HCT116 (cell line): ENCODE results near the gene CAPZB. TPM values are rescaled to one million over a fixed set of nuclear protein-coding genes. Genes with fewer than 3 reads are reported as not detected.

Source experiments
- ATAC-seq: fragments of 200-7000 bp; cut with Tn5 transposase; 2 replicates; pipeline ENCODE4 v1.9.1; 2020; ENCODE audit warnings: mild to moderate bottlenecking, moderate library complexity
- BruUV-seq: library from RNA; stranded (reverse); fragments of 400-500 nt; replicated peaks from 2 replicates; lab custom pipeline; 2021; lab: Mats Ljungman, UMichigan
- CTCF ChIA-PET: fragments of 300-600 bp; sonication (Branson Sonifier 250); formaldehyde crosslinking; loops from one replicate; lab custom pipeline; 2021; ENCODE audit warnings: antibody characterized with exemption; lab: Charles Lee
- POLR2A ChIA-PET: fragments of 300-600, 350-600 bp; sonication (Branson Sonifier 250); formaldehyde crosslinking; loops from one replicate; lab custom pipeline; 2021; ENCODE audit warnings: antibody characterized with exemption; lab: Charles Lee
- RAD21 ChIA-PET, 2 experiments: fragments of 300-600 bp; sonication (Branson Sonifier 250); formaldehyde crosslinking; loops; one replicate each; lab custom pipeline; 2023; ENCODE audit warnings: low total read pairs in 2 of 2; ENCODE audit not compliant: uncharacterized antibody in 2 of 2, unreplicated experiment in 2 of 2, low non-redundant PET in 1 of 2; lab: Charles Lee
- DNase-seq: peaks from one replicate; pipeline ENCODE4 v3.0.0-alpha.2; 2010; ENCODE audit warnings: low read depth, low spot score
- H2AFZ ChIP-seq: fragments of 200-600 bp; shearing (Covaris generic), sonication (generic); 2 replicates; pipeline ENCODE4 v1.6.1; 2017; ENCODE audit warnings: low read depth, mixed run types, mixed read lengths, antibody characterized with exemption, low read length; ENCODE audit not compliant: poor library complexity, severe bottlenecking
- H3K27ac ChIP-seq: 2 replicates; pipeline ENCODE4 v1.5.1; 2012; ENCODE audit warnings: low read depth, low read length
- H3K27me3 ChIP-seq: fragments of 200-600 bp; sonication (generic); 2 replicates; pipeline ENCODE4 v1.6.1; 2016; ENCODE audit warnings: mixed run types, low read length, mixed read lengths; ENCODE audit not compliant: insufficient read depth
- H3K36me3 ChIP-seq, 2 experiments: fragments of 200-500 bp in 1 of 2; fragments of 200-600 bp in 1 of 2; sonication (Bioruptor generic) in 1 of 2; sonication (generic) in 1 of 2; 2 replicates each; pipeline versions ENCODE4 v1.5.1 to v1.6.1; 2014 to 2016; ENCODE audit warnings: low read length in 2 of 2, inconsistent platforms in 1 of 2, mixed read lengths in 1 of 2, mixed run types in 1 of 2; ENCODE audit not compliant: insufficient read depth in 2 of 2, control insufficient read depth in 1 of 2
- H3K4me1 ChIP-seq, 2 experiments: fragments of 200-600 bp in 1 of 2; sonication (generic) in 1 of 2; 2 replicates each; pipeline versions ENCODE4 v1.5.1 to v1.6.1; 2012 to 2017; ENCODE audit warnings: low read length in 2 of 2, inconsistent platforms in 1 of 2, mild to moderate bottlenecking in 1 of 2, mixed read lengths in 1 of 2, mixed run types in 1 of 2, moderate library complexity in 1 of 2; ENCODE audit not compliant: insufficient read depth in 2 of 2, control insufficient read depth in 1 of 2
- H3K4me2 ChIP-seq: fragments of 200-600 bp; sonication (generic); 2 replicates; pipeline ENCODE4 v1.6.1; 2017; ENCODE audit warnings: mixed run types, low read length, mixed read lengths
- H3K4me3 ChIP-seq, 2 experiments: fragments of 200-600 bp in 1 of 2; sonication (generic) in 1 of 2; replicated peaks in 1 of 2; 2 replicates each; pipeline ENCODE4 v1.5.1; 2011 to 2016; ENCODE audit warnings: low read length in 2 of 2, control low read depth in 1 of 2, low read depth in 1 of 2, mild to moderate bottlenecking in 1 of 2, mixed read lengths in 1 of 2, mixed run types in 1 of 2
- H3K79me2 ChIP-seq: fragments of 200-600 bp; sonication (generic); 2 replicates; pipeline ENCODE4 v1.6.1; 2017; ENCODE audit warnings: mild to moderate bottlenecking, mixed run types, low read length, moderate library complexity, mixed read lengths; ENCODE audit not compliant: insufficient read depth
- H3K9ac ChIP-seq: fragments of 200-600 bp; sonication (generic); 2 replicates; pipeline ENCODE4 v1.6.1; 2016; ENCODE audit warnings: low read length, mixed read lengths
- H3K9me2 ChIP-seq: fragments of 200-600 bp; sonication (generic), shearing (Covaris generic); 2 replicates; pipeline ENCODE4 v1.6.1; 2017; ENCODE audit warnings: mixed run types, mild to moderate bottlenecking, moderate library complexity; ENCODE audit not compliant: insufficient read depth
- H3K9me3 ChIP-seq, 2 experiments: fragments of 200-500 bp in 1 of 2; fragments of 200-600 bp in 1 of 2; sonication (Bioruptor generic) in 1 of 2; sonication (generic) in 1 of 2; 2 replicates each; pipeline ENCODE4 v1.6.1; 2014 to 2017; ENCODE audit warnings: low read length in 2 of 2, mixed read lengths in 2 of 2, inconsistent platforms in 1 of 2, low read depth in 1 of 2, mild to moderate bottlenecking in 1 of 2, mixed run types in 1 of 2, moderate library complexity in 1 of 2; ENCODE audit not compliant: control insufficient read depth in 1 of 2, insufficient read depth in 1 of 2
- H4K20me1 ChIP-seq: fragments of 200-600 bp; sonication (generic), shearing (Covaris generic); 2 replicates; pipeline ENCODE4 v1.6.1; 2017; ENCODE audit warnings: mixed run types, mild to moderate bottlenecking, moderate library complexity; ENCODE audit not compliant: insufficient read depth
- CEBPB ChIP-seq: IDR thresholded peaks from 2 replicates; pipeline ENCODE4 v1.6.1; 2012; ENCODE audit warnings: low read depth
- ELF1 ChIP-seq: IDR thresholded peaks from 2 replicates; pipeline ENCODE4 v1.6.1; 2012; ENCODE audit warnings: low read depth, borderline replicate concordance
- EZH2 ChIP-seq: fragments of 200-600 bp; sonication (generic); IDR thresholded peaks from 2 replicates; pipeline ENCODE4 v1.6.1; 2017; ENCODE audit warnings: antibody characterized with exemption, mixed run types
- EZH2phosphoT487 ChIP-seq: fragments of 200-600 bp; IDR thresholded peaks from 2 replicates; pipeline ENCODE4 v1.6.1; 2018; ENCODE audit warnings: antibody characterized with exemption, borderline replicate concordance
- FOSL1 ChIP-seq: IDR thresholded peaks from 2 replicates; pipeline ENCODE4 v1.6.1; 2012; ENCODE audit warnings: low read depth
- POLR2A ChIP-seq: IDR thresholded peaks from 2 replicates; pipeline ENCODE4 v1.7.0; 2011; ENCODE audit warnings: borderline replicate concordance; ENCODE audit not compliant: insufficient read depth, insufficient read length; ENCODE audit errors: extremely low read depth
- RAD21 ChIP-seq: IDR thresholded peaks from 2 replicates; pipeline ENCODE4 v1.6.1; 2012; ENCODE audit warnings: low read depth, mild to moderate bottlenecking
- SIN3A ChIP-seq: IDR thresholded peaks from 2 replicates; pipeline ENCODE4 v1.6.1; 2012; ENCODE audit warnings: low read depth
- SP1 ChIP-seq: IDR thresholded peaks from 2 replicates; pipeline ENCODE4 v1.6.1; 2012; ENCODE audit warnings: low read depth
- SRF ChIP-seq: IDR thresholded peaks from 2 replicates; pipeline ENCODE4 v1.6.1; 2012; ENCODE audit warnings: low read depth
- TCF7L2 ChIP-seq: IDR thresholded peaks from 2 replicates; pipeline ENCODE4 v1.7.0; 2011; ENCODE audit warnings: borderline replicate concordance, inconsistent platforms; ENCODE audit not compliant: insufficient read depth, insufficient read length; ENCODE audit errors: extremely low read depth
- ZFX ChIP-seq: fragments of 450-650 bp; IDR thresholded peaks from 2 replicates; pipeline ENCODE4 v1.6.1; 2017
- intact Hi-C: fragments of 100-400 bp; cut with micrococcal nuclease; formaldehyde crosslinking; loops from 2 replicates; pipeline ENCODE4 v1.10.0; 2022
- total RNA-seq: library from RNA; stranded (reverse); gene quantifications from one replicate; pipeline ENCODE4 v1.2.1, GENCODE V29; 2021; ENCODE audit not compliant: unreplicated experiment
- TF ChIP-seq, protein P1 (sequence below): IDR thresholded peaks from 2 replicates; pipeline ENCODE4 v1.6.1; 2012
- TF ChIP-seq, protein P2 (sequence below), 3 experiments: fragments of 200-600 bp in 1 of 3; sonication (generic) in 1 of 3; IDR thresholded peaks in 2 of 3; conservative IDR thresholded peaks in 1 of 3; 2 replicates each; pipeline ENCODE4 v1.5.1; 2012 to 2017; ENCODE audit warnings: low read depth in 2 of 3, low read length in 2 of 3, antibody characterized with exemption in 1 of 3, borderline replicate concordance in 1 of 3, control low read depth in 1 of 3, mild to moderate bottlenecking in 1 of 3, mixed read lengths in 1 of 3, mixed run types in 1 of 3, moderate library complexity in 1 of 3; ENCODE audit not compliant: insufficient read depth in 1 of 3

CAPZB gene
- total RNA-seq, 1 experiment from 2014 or later, result 203 TPM

DNA sequence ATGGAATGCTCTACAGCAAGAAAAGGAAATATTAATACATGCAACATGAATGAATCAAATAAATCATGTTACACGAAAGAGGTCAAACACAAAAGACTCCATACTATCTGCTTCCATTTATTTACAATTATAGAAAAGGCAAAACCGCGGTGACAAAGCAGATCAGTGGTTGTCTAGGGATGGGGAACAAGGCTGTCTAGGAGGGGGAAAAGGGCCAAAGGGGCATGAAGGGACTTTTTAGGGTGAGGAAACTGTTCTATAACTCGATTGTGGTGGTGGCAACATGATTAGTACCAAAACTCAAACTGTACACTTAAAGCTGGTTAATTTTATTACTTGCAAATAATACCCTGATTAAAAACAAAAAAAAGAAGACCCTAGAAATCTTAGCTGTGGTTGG, 20.6 kb downstream of the CAPZB start:
- ChIA-PET POLR2A (no interaction called here), CTCF (no interaction called here), RAD21 (no interaction called here)
- H3K9me3 ChIP-seq, result no peaks in the 10 kb centered on the region
- no peak overlapping the region for H3K9ac ChIP-seq
- peaks cover 15% of the 10 kb centered on the region; the same call in 1 of the 2 replicates for H4K20me1 ChIP-seq
- no peak for ATAC-seq
- H3K79me2 ChIP-seq, result peaks cover 90% of the 10 kb centered on the region
- intact Hi-C loops, result no loop called here
- H2AFZ ChIP-seq, result no peak overlapping the region
- TF ChIP-seq RAD21 (no peak), SIN3A (no peak), ZFX (no peak)
- TF ChIP-seq, protein P1, sequence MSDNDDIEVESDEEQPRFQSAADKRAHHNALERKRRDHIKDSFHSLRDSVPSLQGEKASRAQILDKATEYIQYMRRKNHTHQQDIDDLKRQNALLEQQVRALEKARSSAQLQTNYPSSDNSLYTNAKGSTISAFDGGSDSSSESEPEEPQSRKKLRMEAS, result no peak
- TF ChIP-seq, protein P2, sequence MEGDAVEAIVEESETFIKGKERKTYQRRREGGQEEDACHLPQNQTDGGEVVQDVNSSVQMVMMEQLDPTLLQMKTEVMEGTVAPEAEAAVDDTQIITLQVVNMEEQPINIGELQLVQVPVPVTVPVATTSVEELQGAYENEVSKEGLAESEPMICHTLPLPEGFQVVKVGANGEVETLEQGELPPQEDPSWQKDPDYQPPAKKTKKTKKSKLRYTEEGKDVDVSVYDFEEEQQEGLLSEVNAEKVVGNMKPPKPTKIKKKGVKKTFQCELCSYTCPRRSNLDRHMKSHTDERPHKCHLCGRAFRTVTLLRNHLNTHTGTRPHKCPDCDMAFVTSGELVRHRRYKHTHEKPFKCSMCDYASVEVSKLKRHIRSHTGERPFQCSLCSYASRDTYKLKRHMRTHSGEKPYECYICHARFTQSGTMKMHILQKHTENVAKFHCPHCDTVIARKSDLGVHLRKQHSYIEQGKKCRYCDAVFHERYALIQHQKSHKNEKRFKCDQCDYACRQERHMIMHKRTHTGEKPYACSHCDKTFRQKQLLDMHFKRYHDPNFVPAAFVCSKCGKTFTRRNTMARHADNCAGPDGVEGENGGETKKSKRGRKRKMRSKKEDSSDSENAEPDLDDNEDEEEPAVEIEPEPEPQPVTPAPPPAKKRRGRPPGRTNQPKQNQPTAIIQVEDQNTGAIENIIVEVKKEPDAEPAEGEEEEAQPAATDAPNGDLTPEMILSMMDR (IDR thresholded peaks at IDR 0.05 in 2 of 3, conservative IDR thresholded peaks at IDR 0.05 in 1 of 3; ENCODE audit: borderline replicate concordance in 1 of 3, insufficient read depth in 1 of 3, low read depth in 2 of 3, low read length in 2 of 3), result no peak
- H3K4me1 ChIP-seq, result peaks cover 12 to 20% of the 10 kb centered on the region in 2 experiments
- no peak overlapping the region for H3K27ac ChIP-seq
- H3K27me3 ChIP-seq, result no peaks in the 10 kb centered on the region
- H3K9me2 ChIP-seq, result no peaks in the 10 kb centered on the region
- no peak overlapping the region for H3K4me2 ChIP-seq
- no peaks in the 10 kb centered on the region; a peak in 1 of 4 replicates for H3K36me3 ChIP-seq
- no peak for DNase-seq
- no TSS peak for BruUV-seq
- no peak overlapping the region for H3K4me3 ChIP-seq

DNA sequence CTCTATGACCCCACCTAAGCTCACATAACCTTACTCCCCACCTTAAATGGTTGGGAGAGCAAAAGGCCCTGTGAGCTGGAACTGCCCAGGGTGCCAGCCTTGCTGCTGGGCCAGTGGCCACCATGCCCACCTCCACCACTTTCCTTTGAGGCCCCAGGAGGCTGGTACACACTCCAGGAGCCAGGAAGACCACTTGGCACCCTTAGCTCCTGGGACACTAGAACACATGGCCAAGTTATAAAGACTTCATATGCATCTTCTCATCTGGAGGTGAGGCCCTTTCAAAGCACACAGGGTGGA, 21.9 kb downstream of the CAPZB start:
- Histone ChIP-seq H3K27me3 (no peaks in the 10 kb centered on the region), H3K4me2 (no peak overlapping the region), H3K9me3 (no peaks in the 10 kb centered on the region), H3K9me2 (no peaks in the 10 kb centered on the region), H3K36me3 (no peaks in the 10 kb centered on the region; a peak in 1 of 4 replicates), H3K27ac (no peak overlapping the region), H3K79me2 (peaks cover 90% of the 10 kb centered on the region), H3K4me1 (peaks cover 0 to 7% of the 10 kb centered on the region in 2 experiments; a peak in 3 of 4 replicates), H2AFZ (no peak overlapping the region), H3K4me3 (no peak overlapping the region), H4K20me1 (peaks cover 15% of the 10 kb centered on the region; the same call in 1 of the 2 replicates), H3K9ac (no peak overlapping the region)
- DNase-seq (no peak), ATAC-seq (no peak)
- intact Hi-C loops, result no loop called here
- no TSS peak for BruUV-seq
- RAD21 ChIA-PET, result no interaction called here
- POLR2A ChIA-PET, result no interaction called here
- CTCF ChIA-PET, result no interaction called here
- TF ChIP-seq SP1 (no peak), CEBPB (no peak), TCF7L2 (no peak), POLR2A (no peak), SIN3A (no peak), EZH2phosphoT487 (no peak), SRF (no peak), ELF1 (no peak), FOSL1 (no peak), EZH2 (no peak)
- TF ChIP-seq, protein P2 (IDR thresholded peaks at IDR 0.05 in 2 of 3, conservative IDR thresholded peaks at IDR 0.05 in 1 of 3; ENCODE audit: borderline replicate concordance in 1 of 3, insufficient read depth in 1 of 3, low read depth in 2 of 3, low read length in 2 of 3), result no peak
